Right renal pelvis (tissue), 4 donors: ENCODE measurements around the gene MAP3K8. TPM values are rescaled to one million over a fixed set of nuclear protein-coding genes. Genes with fewer than 3 reads are reported as not detected.
"Not testable (repeated sequence)": the region's sequence is repeated elsewhere in the genome, so short reads cannot be mapped to it uniquely, and the experiment has no call there.

Experiments used
- DNase-seq, 4 donors: peaks; one replicate each; pipeline ENCODE4 v3.0.0-alpha.2; 2013; ENCODE audit warnings: low read depth in 4 of 4, low spot score in 3 of 4, missing footprints in 1 of 4
- polyA plus RNA-seq, 4 donors: library from polyadenylated mRNA; unstranded; fragments of 120-200 nt; gene quantifications; one replicate each; pipeline ENCODE4 v1.2.1, GENCODE V29; 2013; ENCODE audit not compliant: insufficient read length in 4 of 4

The MAP3K8 gene
- polyA plus RNA-seq, 4 donors: 6.6 to 9.1 (median 6.7) TPM

GRCh38 chr10:30443049-30443448, 9.1 kb downstream of the MAP3K8 start:
- DNase-seq: no peak

DNA sequence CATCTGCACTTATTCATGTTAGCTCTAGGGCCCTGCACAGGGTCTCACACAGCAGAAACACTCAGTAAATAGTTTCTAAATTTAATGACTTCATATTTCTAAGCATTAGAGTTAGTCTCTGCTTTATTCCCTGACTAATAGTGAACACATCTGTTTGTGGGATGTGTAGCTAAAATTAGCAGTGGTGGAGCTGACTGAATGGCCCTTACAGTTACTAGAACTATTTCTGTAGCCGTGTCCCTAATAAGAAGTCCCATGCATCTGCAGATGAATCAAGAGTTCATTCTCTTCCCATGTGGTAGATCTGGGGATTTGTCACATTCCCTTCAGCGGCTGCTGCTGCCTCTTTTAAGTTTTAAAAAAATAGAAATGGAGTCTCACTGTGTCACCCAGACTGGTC, 11.7 kb downstream of the MAP3K8 start:
- no peak for DNase-seq

DNA sequence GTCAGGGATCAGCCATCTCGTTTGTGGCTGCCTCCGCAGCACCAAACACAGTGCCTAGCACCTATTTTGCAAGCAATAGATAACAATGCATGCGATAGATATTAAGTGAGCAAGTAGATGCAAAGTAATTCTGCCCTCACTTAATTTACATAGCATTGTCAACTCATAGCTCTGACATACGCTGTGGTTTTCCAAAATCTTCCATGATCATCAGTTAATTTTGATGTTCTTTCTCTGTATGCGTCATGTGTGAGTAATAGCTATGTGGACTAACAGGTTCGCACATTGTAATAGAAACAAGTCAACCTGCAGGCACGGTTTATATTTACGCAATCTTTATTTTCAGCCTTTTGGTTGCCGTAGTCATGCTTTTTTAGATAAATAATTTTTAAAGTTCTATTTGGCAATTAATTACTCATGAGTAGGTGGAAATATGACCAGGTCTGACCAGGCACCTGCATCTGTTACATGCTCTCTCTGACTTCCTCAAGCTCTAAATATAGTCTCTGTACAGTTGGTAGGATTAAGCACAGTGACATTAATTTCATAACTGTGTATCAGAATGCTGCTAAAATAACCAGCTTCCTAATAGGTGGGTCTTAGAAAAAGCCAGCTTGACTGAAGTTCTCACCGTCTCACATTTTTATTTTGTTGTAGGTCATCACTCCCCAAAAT, 13.3 kb downstream of the MAP3K8 start:
- no peak for DNase-seq

DNA sequence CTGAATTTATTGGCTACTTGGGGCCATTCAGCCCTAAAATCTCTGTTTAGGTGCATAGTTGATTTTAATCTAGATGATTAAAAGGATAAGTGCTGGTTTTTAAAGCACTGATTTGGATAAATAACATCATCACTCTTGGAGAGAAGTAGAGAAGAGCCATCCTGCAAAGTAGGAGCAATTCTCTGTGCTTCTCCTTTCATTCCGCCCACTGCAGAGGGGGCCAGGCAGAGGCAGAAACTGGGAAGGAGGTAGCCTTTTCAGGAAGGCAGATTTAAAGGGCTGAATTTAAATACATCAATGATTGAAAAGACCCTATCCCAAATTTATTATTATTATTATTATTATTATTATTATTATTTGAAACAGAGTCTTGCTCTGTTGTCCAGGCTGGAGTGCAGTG, 14.1 kb downstream of the MAP3K8 start:
- no peak for DNase-seq

- DNase-seq: no peak
Observed at GRCh38 chr10:30453764-30454527, 20.0 kb downstream of the MAP3K8 start.

GRCh38 chr10:30454744-30455510, 20.9 kb downstream of the MAP3K8 start:
- no peak for DNase-seq

GRCh38 chr10:30455816-30456215, 21.8 kb downstream of the MAP3K8 start:
- DNase-seq: no peak

GRCh38 chr10:30456266-30456665, 22.3 kb downstream of the MAP3K8 start:
- no peak for DNase-seq

DNA sequence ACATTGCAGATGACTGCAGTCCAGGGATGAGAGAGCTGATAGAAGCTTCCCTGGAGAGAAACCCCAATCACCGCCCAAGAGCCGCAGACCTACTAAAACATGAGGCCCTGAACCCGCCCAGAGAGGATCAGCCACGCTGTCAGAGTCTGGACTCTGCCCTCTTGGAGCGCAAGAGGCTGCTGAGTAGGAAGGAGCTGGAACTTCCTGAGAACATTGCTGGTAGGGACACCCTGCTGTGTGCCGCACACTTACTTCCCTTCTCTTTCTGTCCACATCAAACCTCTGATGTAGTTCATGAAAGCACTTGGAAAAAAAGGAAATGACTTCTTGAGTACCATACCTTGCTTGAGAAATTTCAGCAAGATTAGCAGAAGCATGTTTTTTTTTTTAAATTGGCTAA, 25.3 kb downstream of the MAP3K8 start:
- no peak for DNase-seq

DNA sequence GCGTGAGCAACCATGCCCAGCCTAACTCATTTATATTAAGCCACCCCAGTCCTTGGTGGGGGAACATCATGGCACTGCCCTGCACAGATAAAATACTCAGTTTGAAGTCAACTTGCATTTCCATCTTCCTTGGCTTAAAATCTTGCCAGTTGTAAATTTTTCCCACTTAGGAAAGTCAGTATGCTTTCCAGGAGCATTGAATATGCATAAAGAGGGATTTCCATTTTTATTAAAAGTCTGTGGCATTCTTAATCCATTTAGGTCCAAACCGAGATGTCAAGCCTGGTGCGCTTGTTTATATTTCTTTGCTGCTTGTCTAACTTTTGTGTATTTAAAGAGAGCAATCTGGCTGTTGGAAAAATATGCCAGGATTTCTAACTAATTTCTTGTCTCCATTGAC, 26.1 kb downstream of the MAP3K8 start:
- no peak for DNase-seq

GRCh38 chr10:30462513-30462912, 28.5 kb downstream of the MAP3K8 start:
- DNase-seq: no peak

DNA sequence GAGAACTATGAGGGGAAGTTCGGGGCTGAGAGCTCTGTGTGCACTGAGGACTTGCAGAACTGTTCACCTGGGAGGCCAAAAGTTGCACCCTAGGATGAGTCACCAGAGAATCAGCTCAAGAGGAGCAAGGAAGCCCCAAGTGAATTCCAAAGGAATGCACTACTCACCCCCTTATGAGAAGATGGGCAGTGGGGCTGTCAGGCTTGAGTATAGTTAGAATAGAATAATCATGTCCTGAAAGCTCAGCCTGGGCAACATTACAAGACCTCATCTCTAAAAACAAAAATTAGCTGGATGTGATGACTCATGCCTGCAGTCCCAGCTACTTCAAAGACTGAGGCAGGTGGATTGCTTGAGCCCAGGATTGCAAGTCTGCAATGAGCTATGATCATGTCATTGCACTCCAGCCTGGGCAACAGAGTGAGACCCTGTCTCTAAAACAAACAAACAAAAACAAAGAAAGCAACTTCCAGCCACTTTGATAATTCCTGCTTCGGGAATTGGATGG, 30.0 kb downstream of the MAP3K8 start:
- DNase-seq: no peak

DNA sequence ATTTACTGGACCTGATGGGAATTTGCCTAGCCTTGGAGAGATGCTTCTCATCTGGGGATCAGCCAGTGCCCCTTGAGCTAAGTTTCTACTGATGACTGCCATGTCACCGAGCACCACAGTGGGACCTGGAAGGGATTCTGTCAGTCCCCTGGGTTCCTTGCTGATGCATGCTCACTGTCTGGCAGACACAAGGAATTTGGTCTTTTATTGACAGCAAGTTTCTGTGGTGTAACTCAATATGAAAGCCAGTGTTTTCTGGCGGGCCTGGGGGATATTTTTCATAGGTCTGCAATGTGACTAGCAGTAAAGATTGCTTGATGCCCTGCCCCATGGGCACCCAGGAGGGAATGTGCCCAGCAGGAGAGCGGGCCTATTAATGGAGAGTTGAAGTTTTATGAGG, 30.7 kb downstream of the MAP3K8 start:
- no peak for DNase-seq

DNA sequence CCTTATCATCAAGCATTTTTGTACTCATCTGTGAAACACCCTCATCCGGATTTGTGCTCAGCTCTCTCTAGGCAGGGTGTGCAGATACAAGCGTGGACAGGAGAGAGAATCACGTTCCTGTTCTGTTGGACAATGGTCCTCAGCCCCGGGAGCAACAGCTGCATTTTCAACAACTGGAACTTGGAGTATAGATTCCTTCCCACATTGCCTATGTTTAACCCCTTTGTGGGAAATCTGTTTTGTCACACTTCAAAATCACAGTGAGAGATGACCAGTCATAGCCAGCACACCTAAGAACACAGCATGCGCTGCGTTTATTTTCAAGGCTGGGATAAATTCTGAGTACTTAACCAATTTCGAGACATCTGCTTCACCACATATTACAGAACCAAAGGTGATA, 32.5 kb downstream of the MAP3K8 start:
- DNase-seq: no peak

GRCh38 chr10:30467651-30468338, 33.8 kb downstream of the MAP3K8 start:
- no peak for DNase-seq

DNA sequence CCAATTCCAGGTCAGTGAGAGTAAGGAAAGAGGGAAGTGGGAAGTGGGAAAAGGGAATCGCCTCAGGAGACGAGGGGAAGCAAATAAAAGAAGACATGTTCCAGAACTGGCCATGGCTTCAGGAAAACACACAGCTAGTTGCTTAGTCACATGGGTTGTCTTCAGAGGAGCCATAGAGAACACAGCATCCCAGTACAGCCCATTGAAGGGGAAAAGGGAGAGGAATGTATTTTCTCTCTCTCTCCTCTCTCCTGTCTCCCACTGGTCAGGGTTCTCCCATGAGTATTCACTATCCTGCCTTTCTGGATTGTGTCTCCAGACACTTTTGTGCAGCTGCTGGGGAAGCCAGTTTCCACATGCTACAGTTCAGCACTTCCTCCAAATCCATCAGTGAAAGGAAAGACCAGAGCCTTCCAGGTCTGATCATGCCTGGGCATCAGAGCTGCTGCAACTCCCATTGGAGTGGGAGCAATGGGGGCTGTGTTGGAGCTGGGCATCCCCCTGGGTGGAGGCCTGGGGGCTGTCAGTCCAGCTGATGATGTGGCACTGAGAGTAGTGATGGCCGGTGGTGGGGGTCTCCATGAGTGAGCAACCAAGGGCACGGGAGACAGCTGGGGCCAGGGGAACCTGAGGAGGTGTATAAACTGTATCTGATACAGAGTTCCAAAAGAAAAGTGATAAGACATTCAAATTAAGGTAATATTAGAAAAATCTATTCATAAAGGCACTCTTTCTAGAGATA, 38.6 kb downstream of the MAP3K8 start:
- DNase-seq: no peak

GRCh38 chr10:30475515-30475914, 41.5 kb downstream of the MAP3K8 start:
- not testable (repeated sequence) for DNase-seq

GRCh38 chr10:30476511-30477155, 42.6 kb downstream of the MAP3K8 start:
- DNase-seq: no peak

- not testable (repeated sequence) for DNase-seq
Observed at GRCh38 chr10:30479513-30479912, 45.5 kb downstream of the MAP3K8 start.

- DNase-seq: no peak
Observed at GRCh38 chr10:30481603-30482002, 47.6 kb downstream of the MAP3K8 start.
